ENCODE results near the gene POU6F2. TPM values are rescaled to one million over a fixed set of nuclear protein-coding genes. Genes with fewer than 3 reads are reported as not detected.

POU6F2 gene
- total and polyA plus RNA-seq, 2 of the 4 experiments (the other 2 are of a cell fraction) = not detected

GRCh38 chr7:39407723-39408122 is 430.0 kb downstream of the POU6F2 start:
- Histone ChIP-seq H2AFZ (replicated peaks; ENCODE audit: low read length, poor library complexity) (no peak overlapping the region), H4K5ac (ENCODE audit: low read depth, low read length) (no peak overlapping the region), H3K36me3 (ENCODE audit: control insufficient read depth, insufficient read depth, low read length) (no peaks in the 10 kb centered on the region), H2AK5ac (ENCODE audit: low read depth, low read length) (no peak overlapping the region), H3K4me1 (ENCODE audit: control insufficient read depth, insufficient read depth, low read length) (no peaks in the 10 kb centered on the region), H4K91ac (ENCODE audit: insufficient read depth, low read depth, low read length) (no peak overlapping the region), H3K9ac (ENCODE audit: low read depth, low read length) (no peak overlapping the region), H3K4me3 (ENCODE audit: insufficient read depth, low read depth, low read length) (no peak overlapping the region), H2BK20ac (ENCODE audit: low read depth, low read length) (no peak overlapping the region), H3K56ac (ENCODE audit: extremely low read depth, insufficient read depth, low read length) (no peak overlapping the region), H3K79me1 (ENCODE audit: low read depth in 1 of 2, low read length in 2 of 2) (no peaks in the 10 kb centered on the region), H3K27ac (ENCODE audit: insufficient read depth, low read length) (no peak overlapping the region), H4K20me1 (ENCODE audit: insufficient read depth, low read length) (no peaks in the 10 kb centered on the region), H3K4ac (ENCODE audit: low read depth, low read length) (no peak overlapping the region), H4K8ac (ENCODE audit: low read depth in 2 of 2, low read length in 2 of 2) (no peak overlapping the region), H3K23ac (ENCODE audit: low read depth, low read length) (no peak overlapping the region), H2BK120ac (ENCODE audit: low read depth, low read length) (no peak overlapping the region), H3K4me2 (ENCODE audit: low read depth, low read length) (no peak overlapping the region), H3K27me3 (ENCODE audit: control insufficient read depth, insufficient read depth, low read length) (no peaks in the 10 kb centered on the region), H3K14ac (replicated peaks; ENCODE audit: low read depth, low read length) (no peak overlapping the region), H3K9me1 (ENCODE audit: insufficient read depth, low read length) (no peaks in the 10 kb centered on the region), H2BK15ac (ENCODE audit: low read depth, low read length) (no peak overlapping the region), H3K18ac (ENCODE audit: low read depth, low read length) (no peak overlapping the region), H2BK5ac (ENCODE audit: low read depth, low read length, poor library complexity, severe bottlenecking) (no peak overlapping the region), H3K9me3 (ENCODE audit: control insufficient read depth, insufficient read depth, low read length) (no peaks in the 10 kb centered on the region), H2AK9ac (replicated peaks; ENCODE audit: low read depth, low read length, poor library complexity) (no peak overlapping the region)
- BruUV-seq (replicated peaks) = no TSS peak
- no CpG with 5 or more reads among the region's 8 CpGs for WGBS, 2 experiments (ENCODE audit: extremely low coverage in 2 of 2, insufficient read length in 1 of 2)
- in situ Hi-C loops (cut with MboI; ENCODE audit: low sequenced_read_pairs) = no loop called here
- intact Hi-C loops (cut with micrococcal nuclease) = no loop called here
- ChIA-PET POLR2A (ENCODE audit: unreplicated experiment) (no interaction called here), CTCF (interaction anchor here (1.1 kb wide), 1 partner anchor 14 kb away, joined by 3 read pairs; no protein-coding TSS in a partner anchor)
- no peak for DNase-seq
- no peak for TF ChIP-seq CHD1 (IDR thresholded peaks at IDR 0.05; ENCODE audit: low read depth, low read length)
- TF ChIP-seq MAFK (IDR thresholded peaks at IDR 0.05; ENCODE audit: low read depth, low read length) = no peak
- no peak for TF ChIP-seq POLR2A (IDR thresholded peaks at IDR 0.05; ENCODE audit: low read depth, low read length)
- no peak for TF ChIP-seq MAZ (IDR thresholded peaks at IDR 0.05; ENCODE audit: borderline replicate concordance, low read depth, low read length)
- no peak for TF ChIP-seq ELK1 (IDR thresholded peaks at IDR 0.05; ENCODE audit: borderline replicate concordance, low read depth, low read length)
- TF ChIP-seq RFX5 (IDR thresholded peaks at IDR 0.05; ENCODE audit: low read depth, low read length) = no peak
- TF ChIP-seq USF2 (IDR thresholded peaks at IDR 0.05; ENCODE audit: low read depth, low read length) = no peak
- no peak for TF ChIP-seq RCOR1 (IDR thresholded peaks at IDR 0.05; ENCODE audit: insufficient replicate concordance, low read length)
- no peak for TF ChIP-seq FOS (IDR thresholded peaks at IDR 0.05; ENCODE audit: low read depth, low read length)
- TF ChIP-seq MXI1 (IDR thresholded peaks at IDR 0.05; ENCODE audit: borderline replicate concordance, low read depth, low read length) = no peak
- TF ChIP-seq CTCF (conservative IDR thresholded peaks at IDR 0.05; ENCODE audit: low read depth, low read length) = no peak
- TF ChIP-seq RAD21 (IDR thresholded peaks at IDR 0.05; ENCODE audit: low read length) = no peak
- no peak for TF ChIP-seq SMC3 (IDR thresholded peaks at IDR 0.05; ENCODE audit: low read depth, low read length)
- TF ChIP-seq NFE2L2 (IDR thresholded peaks at IDR 0.05; ENCODE audit: low read depth, low read length) = no peak
- TF ChIP-seq BHLHE40 (IDR thresholded peaks at IDR 0.05; ENCODE audit: low read depth, low read length) = no peak
- TF ChIP-seq CEBPB (IDR thresholded peaks at IDR 0.05; ENCODE audit: low read depth, low read length) = no peak
- dilution Hi-C loops (cut with HindIII; ENCODE audit: low sequenced_read_pairs, unreplicated experiment) = no loop called here
- no peak for ATAC-seq (ENCODE audit: low read depth)

All from IMR-90 (cell line).